GM18861 (cell line): ENCODE results near the gene CADPS.

Source experiments
- ATAC-seq: cut with Tn5 transposase; IDR thresholded peaks from one replicate; pipeline ENCODE4 v1.9.1; 2021; ENCODE audit not compliant: unreplicated experiment

CADPS gene

DNA sequence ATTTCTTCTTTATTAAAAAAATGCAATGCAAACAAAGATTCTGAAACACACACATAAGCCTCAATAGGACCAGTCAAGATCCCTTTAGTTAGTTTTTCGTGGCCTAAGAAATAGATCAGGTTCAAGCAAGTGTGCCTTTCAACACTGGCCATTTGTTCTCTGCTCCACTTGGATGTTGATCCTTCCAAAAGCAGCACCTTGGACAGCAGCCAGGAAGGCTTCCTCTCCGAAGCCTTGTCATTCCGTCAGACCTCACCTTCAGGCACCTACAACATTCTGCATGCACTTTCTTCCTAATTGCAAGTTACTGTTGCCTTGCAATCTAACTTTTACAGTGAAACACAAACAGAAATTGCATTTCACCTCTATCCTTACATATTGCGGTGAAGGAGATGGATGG lies 346.0 kb downstream of the CADPS start:
- ATAC-seq = no peak

- ATAC-seq = no peak
These were observed 347.7 kb downstream of the CADPS start for GRCh38 chr3:62527474-62527873.

DNA sequence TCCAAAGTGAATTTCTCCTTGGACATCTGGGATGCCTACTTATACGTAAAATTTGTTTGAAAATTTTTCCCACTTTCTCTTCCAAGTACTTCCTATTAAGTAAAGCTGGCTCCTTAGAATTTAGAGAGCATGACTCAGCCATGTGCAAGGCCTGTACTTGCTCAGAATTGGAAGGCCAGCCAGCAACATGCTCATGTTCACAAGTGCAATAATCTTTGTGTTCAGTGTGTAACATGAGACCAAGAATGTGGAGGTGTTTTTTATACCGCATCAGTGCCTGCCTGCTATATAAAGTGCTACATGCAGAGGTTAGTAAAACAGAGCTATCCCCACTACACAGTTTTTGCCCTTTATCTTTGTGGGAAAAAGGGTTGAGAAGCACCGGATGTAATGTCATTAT lies 349.9 kb downstream of the CADPS start:
- ATAC-seq = no peak

- no peak for ATAC-seq
These were observed 351.5 kb downstream of the CADPS start for GRCh38 chr3:62523672-62524071.

DNA sequence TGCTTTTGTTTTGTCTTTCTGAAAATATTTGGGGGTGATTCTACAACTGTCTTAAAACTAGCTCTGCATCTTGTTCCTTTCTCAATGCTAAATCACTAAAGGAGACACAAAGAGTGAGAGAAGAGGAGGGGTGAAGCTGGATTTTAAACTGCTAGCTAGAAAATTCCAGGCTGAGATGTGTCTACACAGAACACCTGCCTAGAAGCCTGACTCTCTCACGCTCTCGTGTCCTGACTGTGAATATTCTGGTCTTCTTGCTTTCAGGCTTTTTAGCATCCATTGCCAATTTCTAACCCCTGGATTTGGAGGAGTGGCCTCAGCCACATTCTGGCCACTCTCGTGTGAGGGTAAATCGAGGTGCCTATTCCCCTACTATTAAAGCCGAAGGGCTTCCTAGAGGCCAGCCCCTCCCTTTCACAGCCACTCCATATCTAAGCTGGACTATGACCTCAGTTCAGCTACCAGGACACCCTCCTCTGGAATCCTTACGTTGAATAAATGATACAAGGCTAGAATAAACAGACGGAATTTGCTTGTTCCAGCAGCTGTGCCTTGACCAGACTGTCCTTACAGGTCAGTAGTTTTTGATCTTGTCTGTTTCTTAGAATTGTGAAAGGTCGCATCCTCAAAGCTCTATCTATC lies 353.6 kb downstream of the CADPS start:
- ATAC-seq = no peak

DNA sequence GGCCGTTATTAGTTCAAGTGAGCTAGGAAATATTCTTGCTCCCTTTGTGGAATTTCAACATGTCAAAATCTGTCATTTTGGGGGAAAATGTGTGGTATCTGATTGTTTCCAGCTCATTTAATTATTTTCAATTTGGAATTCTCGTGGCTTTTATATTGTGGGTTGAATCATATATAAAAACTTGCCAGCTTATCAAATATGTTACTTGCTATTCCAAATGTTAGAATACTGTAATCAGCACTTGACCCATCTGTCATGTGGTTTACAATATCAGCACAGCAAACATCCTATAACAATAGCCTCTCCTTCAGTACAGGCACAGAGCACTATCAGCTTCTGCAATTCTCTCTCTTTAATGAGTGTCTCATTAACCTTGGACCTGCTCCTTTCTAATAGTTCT lies 371.7 kb downstream of the CADPS start:
- ATAC-seq = no peak

- ATAC-seq = no peak
These were observed 372.6 kb downstream of the CADPS start for GRCh38 chr3:62502315-62503300.

DNA sequence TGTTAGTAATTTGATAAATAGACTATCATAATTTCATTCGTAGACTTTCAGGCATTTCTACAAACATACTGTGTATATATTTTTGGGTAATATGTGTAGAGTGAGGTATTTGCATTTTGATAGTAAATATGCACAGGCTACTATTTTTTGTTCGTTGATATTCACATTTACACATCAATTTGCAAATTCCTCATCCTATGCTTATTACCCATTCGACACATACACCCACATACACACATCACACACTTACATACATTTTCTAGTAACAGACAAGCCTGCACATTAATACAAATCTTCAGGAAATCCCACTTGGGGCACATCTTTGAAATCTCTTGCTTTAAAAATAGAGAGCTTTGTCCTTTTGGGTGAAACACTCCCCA lies 373.9 kb downstream of the CADPS start:
- ATAC-seq = no peak

DNA sequence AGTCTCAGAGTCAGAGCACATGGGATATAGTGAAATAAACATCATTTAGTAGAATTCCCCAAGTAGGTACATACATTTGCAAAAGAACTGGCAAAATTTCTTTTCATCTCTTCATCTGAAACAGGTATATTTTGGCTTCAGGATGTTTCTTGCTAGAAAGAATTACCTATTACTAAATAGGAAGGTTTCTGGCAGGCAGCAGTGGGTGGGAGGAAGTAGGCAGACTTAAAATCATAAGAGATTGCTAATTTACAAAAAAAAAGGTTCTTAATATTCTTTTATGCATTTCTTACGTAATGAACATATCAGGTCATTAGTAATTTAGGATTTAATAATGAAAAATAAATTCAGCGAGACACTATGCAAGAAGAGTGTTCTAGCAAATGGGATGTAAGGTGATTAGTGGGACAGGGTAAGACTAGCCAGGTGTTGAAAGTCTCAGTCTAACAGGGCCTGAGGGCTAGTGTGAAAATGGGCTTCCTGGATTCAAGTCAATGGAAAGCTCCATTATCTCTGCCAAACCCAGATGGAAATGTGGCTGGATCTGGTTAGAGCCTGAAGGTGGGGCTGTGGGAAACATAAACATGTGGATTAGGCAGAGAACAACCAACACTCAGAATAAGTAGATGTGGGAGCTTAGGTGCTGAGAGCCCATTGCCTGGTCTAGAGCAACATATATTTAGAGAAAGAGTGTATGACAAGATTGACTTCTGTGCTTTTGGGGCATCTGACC lies 374.5 kb downstream of the CADPS start:
- ATAC-seq = no peak

DNA sequence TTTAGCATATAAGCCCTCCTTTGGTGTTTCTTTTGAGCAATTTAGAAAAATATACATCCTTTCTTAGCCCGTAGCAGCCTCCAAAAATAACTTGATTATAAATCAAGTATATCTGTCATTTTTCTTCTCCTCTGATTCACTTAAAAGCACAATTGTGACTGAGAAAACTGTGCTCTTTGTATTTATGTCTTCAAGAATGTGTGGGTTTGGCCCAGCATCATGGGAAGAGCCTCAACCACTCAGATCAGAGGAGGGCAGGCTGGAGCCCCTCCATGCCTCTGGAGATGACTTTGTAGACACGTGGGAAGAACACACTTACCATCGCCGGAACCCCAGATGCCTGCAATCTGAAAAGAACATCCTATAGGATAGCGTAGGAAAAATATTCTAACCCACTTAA lies 378.1 kb downstream of the CADPS start:
- ATAC-seq = no peak

- ATAC-seq = no peak
These were observed 378.7 kb downstream of the CADPS start for GRCh38 chr3:62496503-62496902.

DNA sequence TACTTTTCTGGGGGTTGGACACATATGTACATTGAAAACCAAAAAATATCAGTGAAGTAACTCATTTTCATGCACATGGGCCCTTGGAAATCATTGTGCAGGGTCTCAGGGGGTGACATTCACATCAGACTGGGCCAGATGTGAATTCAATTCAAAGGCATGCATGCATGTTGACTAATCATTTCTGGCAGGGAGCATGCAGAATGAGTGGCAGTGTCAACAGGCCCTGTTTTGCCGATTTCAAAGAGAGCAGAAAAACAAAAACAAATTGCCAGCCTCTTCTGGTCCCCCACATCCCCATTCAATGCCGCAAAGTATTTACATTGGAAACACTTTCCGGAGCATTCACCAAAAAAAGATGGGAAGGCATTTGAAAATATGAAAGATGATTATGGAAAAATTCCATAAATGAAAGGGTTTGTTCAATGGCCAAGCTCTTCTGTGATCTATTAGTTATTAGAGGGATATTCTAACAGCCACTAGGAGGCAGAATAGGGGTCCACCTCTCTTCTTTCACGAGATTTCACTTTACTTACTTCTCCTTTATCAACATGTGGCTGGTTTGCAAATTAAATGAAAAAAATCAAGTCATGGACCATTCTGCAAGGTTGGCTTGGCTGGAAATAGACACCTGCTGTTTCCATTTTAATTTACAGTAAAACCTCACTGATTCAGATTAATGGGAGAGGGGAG lies 382.0 kb downstream of the CADPS start:
- ATAC-seq = no peak

- ATAC-seq = no peak
These were observed 392.3 kb downstream of the CADPS start for GRCh38 chr3:62482961-62483360.

DNA sequence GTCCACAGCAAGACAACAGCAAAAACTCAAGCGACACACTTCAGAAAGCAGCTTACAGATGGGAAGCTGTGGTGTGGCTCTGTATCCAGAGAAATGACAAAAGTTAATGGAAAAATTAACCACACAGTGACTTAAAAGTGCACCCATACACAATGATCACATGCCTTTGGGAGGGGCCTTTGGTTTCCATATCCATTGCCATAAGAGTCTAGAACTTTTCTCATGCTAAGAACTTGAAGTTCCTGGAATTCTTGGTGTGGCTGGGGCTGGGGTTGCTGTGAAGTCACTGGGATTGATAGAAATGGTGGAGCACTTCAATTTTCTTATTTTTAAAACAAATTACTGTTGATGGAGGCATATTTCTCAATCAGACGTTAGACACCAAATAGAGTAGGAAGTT lies 393.3 kb downstream of the CADPS start:
- no peak for ATAC-seq

DNA sequence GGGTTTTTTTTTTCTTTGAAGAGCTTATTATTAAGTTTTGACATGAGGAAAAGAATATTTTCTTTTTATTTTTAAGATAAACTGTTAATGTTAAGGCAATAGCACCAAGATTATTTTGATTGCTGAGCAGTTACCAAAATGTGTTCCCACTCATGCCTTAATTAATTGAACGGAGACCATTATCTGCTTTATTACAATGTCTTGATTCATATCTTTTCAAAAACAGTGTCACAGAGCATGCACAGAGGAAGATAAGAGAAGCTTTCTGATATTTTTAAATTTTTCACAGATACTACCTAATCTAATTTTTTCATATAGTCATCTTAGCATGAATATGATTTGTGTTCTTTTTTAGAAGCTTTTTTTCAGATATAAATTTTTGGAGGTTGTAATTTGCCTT lies 395.2 kb downstream of the CADPS start:
- ATAC-seq = no peak

- no peak for ATAC-seq
These were observed 395.9 kb downstream of the CADPS start for GRCh38 chr3:62479326-62479725.

GRCh38 chr3:62475306-62475705 lies 399.9 kb downstream of the CADPS start:
- no peak for ATAC-seq

DNA sequence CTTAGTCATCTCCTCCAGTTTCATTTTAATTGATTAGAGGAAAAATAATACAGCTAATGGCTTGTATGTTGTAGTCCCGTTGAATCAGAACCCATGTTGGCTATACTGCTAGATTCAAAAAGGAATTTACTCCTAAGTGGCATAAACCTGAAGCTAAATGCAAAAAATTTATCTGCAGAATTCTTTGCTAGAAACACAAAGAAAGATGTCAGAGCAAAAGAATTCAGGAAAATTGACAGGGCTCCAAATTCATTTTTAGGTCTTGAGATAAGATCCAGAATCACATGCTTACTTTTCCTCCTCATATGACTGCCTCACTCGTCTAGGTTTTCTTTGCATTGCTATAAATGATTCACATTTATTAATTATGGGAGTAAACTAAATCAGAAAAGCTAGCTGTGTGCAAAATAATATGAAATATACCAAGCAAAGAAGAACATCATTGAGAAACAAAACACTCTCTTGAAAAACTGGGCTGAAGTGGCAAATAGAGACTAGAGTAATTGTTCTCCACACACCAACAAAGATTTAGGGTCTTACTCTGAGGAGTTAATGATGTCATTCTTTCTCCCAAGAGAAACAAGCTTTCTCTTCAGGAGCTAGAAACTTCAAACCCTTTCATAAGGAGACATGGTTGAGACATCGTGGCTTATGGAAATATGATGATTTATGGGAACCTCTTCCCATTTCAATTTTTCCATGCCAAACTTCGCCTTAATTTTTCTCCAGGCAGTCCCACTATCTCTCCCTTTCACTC lies 407.1 kb downstream of the CADPS start:
- no peak for ATAC-seq

- ATAC-seq = no peak
These were observed 412.4 kb downstream of the CADPS start for GRCh38 chr3:62462788-62463187.

DNA sequence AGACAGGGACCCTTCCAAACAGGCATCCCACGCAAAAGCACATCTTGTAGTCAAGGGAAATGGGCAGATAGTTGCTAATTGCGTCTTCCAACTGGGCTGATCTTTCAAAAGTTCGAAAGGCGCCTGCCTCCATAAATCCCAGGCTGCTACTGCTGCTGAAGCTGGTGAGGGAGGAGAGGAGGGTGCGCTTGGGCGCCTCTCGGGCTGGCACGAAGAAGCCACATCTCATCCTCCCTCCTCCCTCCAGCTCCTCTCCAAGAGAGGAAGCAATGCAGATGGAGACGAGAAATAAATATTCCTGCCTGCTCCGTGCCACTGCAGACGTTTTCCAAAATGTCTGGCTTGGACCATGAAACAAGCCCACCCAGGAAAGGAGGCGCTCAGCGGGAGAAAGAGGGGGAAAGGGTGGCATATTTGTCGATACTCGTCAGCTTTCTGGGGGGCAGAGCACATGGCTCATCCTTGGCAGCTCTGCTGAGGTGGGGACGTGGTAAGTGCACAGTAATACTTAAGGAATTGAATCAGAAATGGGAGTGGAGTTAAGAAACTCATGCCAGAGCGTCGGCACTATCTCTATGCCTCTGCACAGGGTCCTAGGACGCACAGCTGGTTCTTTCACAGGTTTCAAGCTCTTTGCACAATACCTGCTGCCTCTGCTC lies 413.0 kb downstream of the CADPS start:
- no peak for ATAC-seq
